ENCODE measurements around the gene SLC35F5. TPM values are rescaled to one million over a fixed set of nuclear protein-coding genes. Genes with fewer than 3 reads are reported as not detected.

The SLC35F5 gene
- total RNA-seq = 10 to 100 TPM; 70.6 to 70.8 TPM
- polyA plus RNA-seq = 10 to 100 TPM; 15.3 to 18.5 TPM

- peak within 1 kb of the TSS; percentile 88 to 97 for H3K27ac ChIP-seq (ENCODE audit: low read depth in 1 of 2, low read length in 2 of 2)
- peak within 1 kb of the TSS; percentile 95 to 99 for H3K9ac ChIP-seq (ENCODE audit: low read depth in 1 of 2, low read length in 2 of 2)
- no peaks in the 10 kb centered on the region for H3K27me3 ChIP-seq (ENCODE audit: control insufficient read depth in 4 of 4, insufficient read depth in 4 of 4, low read length in 3 of 4)
- peaks cover 0 to 24% (median 18%) of the 10 kb centered on the region in 4 donors for H3K4me1 ChIP-seq (ENCODE audit: control insufficient read depth in 4 of 4, insufficient read depth in 4 of 4, low read length in 3 of 4)
- peak within 1 kb of the TSS; percentile 90 to 99 (median 96) for H3K4me3 ChIP-seq (ENCODE audit: low read depth in 1 of 3, low read length in 3 of 3)
- no peaks in the 10 kb centered on the region for H3K9me3 ChIP-seq (ENCODE audit: control insufficient read depth in 4 of 4, low read length in 3 of 4)
- WGBS = under 1% methylated on average over 76 of the region's 76 CpGs
- H3K36me3 ChIP-seq (ENCODE audit: control insufficient read depth in 4 of 4, insufficient read depth in 3 of 4, low read depth in 1 of 4, low read length in 3 of 4) = peaks cover 0 to 2% (median 0%) of the 10 kb centered on the region in 4 donors
- TF ChIP-seq RXRA (IDR thresholded peaks at IDR 0.05) = no peak
- TF ChIP-seq REST (IDR thresholded peaks at IDR 0.05) = peak; percentile 72
- peak; percentile 84 for TF ChIP-seq YY1 (IDR thresholded peaks at IDR 0.05)
- TF ChIP-seq NR2F2 (IDR thresholded peaks at IDR 0.05) = no peak
- TF ChIP-seq HNF4A (conservative IDR thresholded peaks at IDR 0.05) = no peak
- TF ChIP-seq FOXA2 (IDR thresholded peaks at IDR 0.05) = no peak
- no peak for TF ChIP-seq HNF4G (IDR thresholded peaks at IDR 0.05)
- TF ChIP-seq RAD21 (IDR thresholded peaks at IDR 0.05) = peak; percentile 10 to 20
- peak in 1 of 2 donors; percentile 83 for TF ChIP-seq GABPA (IDR thresholded peaks at IDR 0.05 in 1 of 2, conservative IDR thresholded peaks at IDR 0.05 in 1 of 2)
- TF ChIP-seq SP1 (IDR thresholded peaks at IDR 0.05) = peak; percentile 25
- TF ChIP-seq EGR1 (IDR thresholded peaks at IDR 0.05; ENCODE audit: low read depth in 2 of 2) = peak in 1 of 2 donors; percentile 56
- peak; percentile 22 for TF ChIP-seq MAX (IDR thresholded peaks at IDR 0.05)
- peak; percentile 98 for DNase-seq (ENCODE audit: low spot score)
These were observed at the start of gene SLC35F5 for GRCh38 chr2:113756355-113757137. Gene SLC35F5, minus strand, starts transcription at chr2:113756642. Its CDS starts 233 bp downstream, at chr2:113756409.

DNA sequence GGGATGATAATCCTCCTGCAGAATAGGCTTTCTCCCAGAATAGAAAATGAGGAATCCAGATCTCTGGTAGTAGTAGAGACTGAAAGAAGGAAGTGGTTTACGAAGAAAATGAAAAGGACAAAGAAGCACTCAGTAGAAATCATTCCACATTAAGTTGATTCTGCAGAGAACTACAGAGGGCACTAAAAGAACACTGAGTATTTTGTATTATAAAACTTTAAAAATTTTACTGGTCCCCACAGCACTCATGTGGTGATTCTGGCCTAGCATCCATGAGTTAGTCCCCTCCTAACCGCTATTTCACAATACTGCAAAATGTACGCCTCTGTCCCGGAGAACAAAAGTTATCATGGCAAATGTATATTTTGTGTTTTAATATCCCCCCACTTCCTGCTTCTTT is 42.9 kb upstream of the SLC35F5 start:
- no peak overlapping the region for H3K4me3 ChIP-seq (ENCODE audit: low read depth in 1 of 3, low read length in 3 of 3)
- WGBS = 84% methylated on average over 4 of the region's 4 CpGs
- no peak overlapping the region for H3K27ac ChIP-seq (ENCODE audit: low read depth in 1 of 2, low read length in 2 of 2)
- H3K9ac ChIP-seq (ENCODE audit: low read depth in 1 of 2, low read length in 2 of 2) = no peak overlapping the region
- peaks cover 0 to 2% (median 0%) of the 10 kb centered on the region in 4 donors for H3K27me3 ChIP-seq (ENCODE audit: control insufficient read depth in 4 of 4, insufficient read depth in 4 of 4, low read length in 3 of 4)
- TF ChIP-seq YY1 (IDR thresholded peaks at IDR 0.05) (no peak), ATF3 (IDR thresholded peaks at IDR 0.05) (no peak), FOXA1 (IDR thresholded peaks at IDR 0.05) (no peak), JUND (IDR thresholded peaks at IDR 0.05) (no peak), TAF1 (conservative IDR thresholded peaks at IDR 0.05) (no peak), FOXA2 (IDR thresholded peaks at IDR 0.05) (no peak), RAD21 (IDR thresholded peaks at IDR 0.05) (peak in 1 of 2 donors; percentile 50), SP1 (IDR thresholded peaks at IDR 0.05) (no peak)
- H3K9me3 ChIP-seq (ENCODE audit: control insufficient read depth in 4 of 4, low read length in 3 of 4) = no peaks in the 10 kb centered on the region
- H3K36me3 ChIP-seq (ENCODE audit: control insufficient read depth in 4 of 4, insufficient read depth in 3 of 4, low read depth in 1 of 4, low read length in 3 of 4) = no peaks in the 10 kb centered on the region
- DNase-seq (ENCODE audit: low spot score) = no peak
- no peaks in the 10 kb centered on the region for H3K4me1 ChIP-seq (ENCODE audit: control insufficient read depth in 4 of 4, insufficient read depth in 4 of 4, low read length in 3 of 4)

All from liver (tissue), 9 donors.